ENCODE data around the gene CCDC112.

DNA sequence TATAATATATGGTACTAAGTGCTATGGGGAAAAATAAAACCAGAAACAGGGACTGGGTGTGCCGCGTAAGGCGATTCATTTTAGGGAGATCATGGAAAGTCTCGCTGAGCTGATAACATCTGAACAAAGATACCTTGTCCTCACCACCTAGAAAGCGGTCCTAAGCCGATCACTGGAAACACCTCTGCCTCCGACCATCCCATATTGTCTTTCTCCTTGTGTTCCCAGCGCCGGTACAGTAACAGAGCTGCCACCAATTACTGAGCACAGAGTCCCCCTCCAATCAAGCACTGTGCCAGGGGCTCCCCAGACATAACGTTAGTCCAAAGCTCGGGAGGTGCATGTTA is 704 bp downstream of the CCDC112 start:
- TF ChIP-seq POLR2A (IDR thresholded peaks at IDR 0.05), result no peak
- TF ChIP-seq, protein P1, sequence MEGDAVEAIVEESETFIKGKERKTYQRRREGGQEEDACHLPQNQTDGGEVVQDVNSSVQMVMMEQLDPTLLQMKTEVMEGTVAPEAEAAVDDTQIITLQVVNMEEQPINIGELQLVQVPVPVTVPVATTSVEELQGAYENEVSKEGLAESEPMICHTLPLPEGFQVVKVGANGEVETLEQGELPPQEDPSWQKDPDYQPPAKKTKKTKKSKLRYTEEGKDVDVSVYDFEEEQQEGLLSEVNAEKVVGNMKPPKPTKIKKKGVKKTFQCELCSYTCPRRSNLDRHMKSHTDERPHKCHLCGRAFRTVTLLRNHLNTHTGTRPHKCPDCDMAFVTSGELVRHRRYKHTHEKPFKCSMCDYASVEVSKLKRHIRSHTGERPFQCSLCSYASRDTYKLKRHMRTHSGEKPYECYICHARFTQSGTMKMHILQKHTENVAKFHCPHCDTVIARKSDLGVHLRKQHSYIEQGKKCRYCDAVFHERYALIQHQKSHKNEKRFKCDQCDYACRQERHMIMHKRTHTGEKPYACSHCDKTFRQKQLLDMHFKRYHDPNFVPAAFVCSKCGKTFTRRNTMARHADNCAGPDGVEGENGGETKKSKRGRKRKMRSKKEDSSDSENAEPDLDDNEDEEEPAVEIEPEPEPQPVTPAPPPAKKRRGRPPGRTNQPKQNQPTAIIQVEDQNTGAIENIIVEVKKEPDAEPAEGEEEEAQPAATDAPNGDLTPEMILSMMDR (IDR thresholded peaks at IDR 0.05), result no peak
